CD4-positive, alpha-beta memory T cell (primary cell): Measurements from ENCODE around the gene KCNH6. TPM values are rescaled to one million over a fixed set of nuclear protein-coding genes. Genes with fewer than 3 reads are reported as not detected.

Experiments used
- CTCF ChIA-PET: fragments of 350-600 bp; sonication (Branson Sonifier 250); formaldehyde crosslinking; loops from one replicate; lab custom pipeline; 2021; ENCODE audit warnings: inconsistent platforms; ENCODE audit not compliant: partially characterized antibody; lab: Charles Lee
- POLR2A ChIA-PET: fragments of 350-600 bp; sonication (Branson Sonifier 250); formaldehyde crosslinking; loops from one replicate; lab custom pipeline; 2021; ENCODE audit not compliant: partially characterized antibody; lab: Charles Lee
- DNase-seq, 5 donors: peaks; one replicate each; pipeline versions ENCODE4 v3.0.0 to v3.0.0-alpha.2; 2020 to 2022; ENCODE audit warnings: mixed read lengths in 1 of 5
- H3K27ac ChIP-seq: one replicate; pipeline ENCODE4 v1.7.0; 2013; ENCODE audit warnings: low read depth, low read length
- H3K27me3 ChIP-seq: 2 replicates; pipeline ENCODE4 v1.7.0; 2013; ENCODE audit warnings: mild to moderate bottlenecking, low read length, moderate library complexity; ENCODE audit not compliant: insufficient read depth
- H3K36me3 ChIP-seq: 2 replicates; pipeline ENCODE4 v1.7.0; 2013; ENCODE audit warnings: mild to moderate bottlenecking, low read length, moderate library complexity; ENCODE audit not compliant: insufficient read depth
- H3K4me1 ChIP-seq: 2 replicates; pipeline ENCODE4 v1.7.0; 2013; ENCODE audit warnings: mild to moderate bottlenecking, low read length, moderate library complexity; ENCODE audit not compliant: insufficient read depth
- H3K4me3 ChIP-seq, 2 donors: one replicate each; pipeline ENCODE4 v1.7.0; 2013; ENCODE audit warnings: low read length in 2 of 2, mild to moderate bottlenecking in 1 of 2
- H3K9me3 ChIP-seq, 2 donors: one replicate each; pipeline ENCODE4 v1.7.0; 2013; ENCODE audit warnings: low read length in 2 of 2, control low read depth in 1 of 2; ENCODE audit not compliant: control insufficient read depth in 1 of 2
- H3K27ac Mint-ChIP-seq, 7 donors: one replicate each; pipeline ENCODE4 v1.8.0; 2020 to 2021; ENCODE audit warnings: mixed read lengths in 7 of 7, mild to moderate bottlenecking in 6 of 7, inconsistent platforms in 3 of 7, moderate library complexity in 3 of 7
- H3K27me3 Mint-ChIP-seq, 2 donors: one replicate each; pipeline ENCODE4 v1.8.0; 2020 to 2021; ENCODE audit warnings: mixed read lengths in 2 of 2
- H3K36me3 Mint-ChIP-seq, 2 donors: one replicate each; pipeline ENCODE4 v1.8.0; 2020 to 2021; ENCODE audit warnings: mixed read lengths in 2 of 2, inconsistent platforms in 1 of 2, mild to moderate bottlenecking in 1 of 2
- H3K4me1 Mint-ChIP-seq, 4 donors: one replicate each; pipeline ENCODE4 v1.8.0; 2020 to 2021; ENCODE audit warnings: mixed read lengths in 4 of 4, mild to moderate bottlenecking in 1 of 4
- H3K4me3 Mint-ChIP-seq, 8 donors: one replicate each; pipeline ENCODE4 v1.8.0; 2020 to 2021; ENCODE audit warnings: mixed read lengths in 8 of 8, mild to moderate bottlenecking in 7 of 8, moderate library complexity in 6 of 8, inconsistent platforms in 3 of 8
- H3K9me3 Mint-ChIP-seq, 8 donors: one replicate each; pipeline ENCODE4 v1.8.0; 2020 to 2021; ENCODE audit warnings: mixed read lengths in 8 of 8, mild to moderate bottlenecking in 5 of 8, inconsistent platforms in 3 of 8, moderate library complexity in 1 of 8
- intact Hi-C: fragments of 100-400 bp; cut with micrococcal nuclease; formaldehyde crosslinking; loops from one replicate; pipeline ENCODE4 v1.15.1; 2023
- polyA plus RNA-seq, 2 donors: library from polyadenylated mRNA; unstranded; fragments of 300-500 nt; fragmentation: Illumina TruSeq; gene quantifications; one replicate each; pipeline ENCODE4 v1.2.3, GENCODE V29; 2021
- total RNA-seq, 2 experiments: library from RNA; stranded (reverse); gene quantifications; one replicate each; pipeline ENCODE4 v1.2.3, GENCODE V29; 2021

KCNH6 gene
- total and polyA plus RNA-seq, 4 experiments from 2014 or later = not detected

DNA sequence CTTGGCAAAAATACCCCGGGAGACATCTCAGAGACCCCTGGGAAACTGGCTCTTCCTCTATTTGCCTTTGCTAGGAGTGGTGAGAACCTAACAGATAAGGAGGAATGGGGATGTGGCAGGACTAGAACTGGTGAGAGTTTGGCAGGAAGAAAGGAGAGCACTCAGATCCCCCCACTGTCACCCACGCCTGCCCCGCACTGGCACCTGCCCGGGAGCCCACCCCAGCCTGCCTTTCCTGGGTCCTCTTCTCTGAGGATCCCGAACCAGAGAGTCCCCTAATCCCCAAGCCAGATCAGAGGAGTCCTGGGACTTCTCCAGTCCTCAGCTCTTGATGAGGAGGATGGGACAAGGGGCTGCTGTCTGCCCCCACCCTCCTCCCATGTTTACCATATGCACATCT is 3.7 kb downstream of the KCNH6 start:
- H3K4me3 Mint-ChIP-seq = no peak overlapping the region
- intact Hi-C loops = no loop called here
- Histone ChIP-seq H3K27ac (no peak overlapping the region), H3K9me3 (no peaks in the 10 kb centered on the region), H3K27me3 (peaks cover 6% of the 10 kb centered on the region), H3K36me3 (no peaks in the 10 kb centered on the region), H3K4me1 (no peaks in the 10 kb centered on the region), H3K4me3 (no peak overlapping the region)
- DNase-seq = no peak
- POLR2A ChIA-PET = no interaction called here
- H3K27ac Mint-ChIP-seq = no peak overlapping the region
- peaks cover 10 to 11% of the 10 kb centered on the region in 2 donors for H3K27me3 Mint-ChIP-seq
- peaks cover 0 to 8% (median 3%) of the 10 kb centered on the region in 4 donors for H3K4me1 Mint-ChIP-seq
- no peaks in the 10 kb centered on the region for H3K9me3 Mint-ChIP-seq
- CTCF ChIA-PET = interaction anchor here (1.1 kb wide), 1 partner anchor 85 kb away, joined by 3 read pairs; no protein-coding TSS in a partner anchor
- no peaks in the 10 kb centered on the region for H3K36me3 Mint-ChIP-seq

DNA sequence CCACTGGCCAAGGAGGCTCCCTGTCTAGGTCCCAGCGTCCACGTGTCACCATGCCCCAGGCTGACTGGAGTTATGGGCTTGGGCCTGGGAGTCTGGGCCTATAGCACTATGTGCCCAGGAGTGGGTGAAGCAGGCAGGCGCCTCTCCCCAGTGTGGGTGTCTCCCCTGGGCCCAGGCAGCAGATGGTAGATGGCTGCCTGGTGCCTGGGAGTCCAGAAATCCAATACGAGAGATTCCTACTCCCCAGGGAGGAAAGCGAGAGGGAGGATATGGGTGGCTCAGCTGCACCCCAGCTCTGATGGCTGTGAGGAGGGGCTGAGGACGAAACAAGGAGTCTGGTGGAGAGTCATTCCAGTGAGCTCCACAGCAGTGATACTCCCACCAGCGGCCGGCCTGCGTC is 5.0 kb downstream of the KCNH6 start:
- no peak overlapping the region for H3K27ac Mint-ChIP-seq
- POLR2A ChIA-PET = no interaction called here

GRCh38 chr17:63529711-63530556 is 6.8 kb downstream of the KCNH6 start:
- Mint-ChIP-seq H3K27ac (peak overlapping the region in 1 of 7 donors; percentile 41), H3K27me3 (peaks cover 0 to 1% of the 10 kb centered on the region in 2 donors), H3K4me1 (no peaks in the 10 kb centered on the region), H3K36me3 (no peaks in the 10 kb centered on the region), H3K9me3 (peaks cover 0 to 2% (median 0%) of the 10 kb centered on the region in 8 donors), H3K4me3 (no peak overlapping the region)
- H3K4me1 ChIP-seq = no peaks in the 10 kb centered on the region
- no peak overlapping the region for H3K27ac ChIP-seq
- CTCF ChIA-PET = no interaction called here
- H3K9me3 ChIP-seq = no peaks in the 10 kb centered on the region
- POLR2A ChIA-PET = no interaction called here
- H3K36me3 ChIP-seq = no peaks in the 10 kb centered on the region
- H3K4me3 ChIP-seq = no peak overlapping the region
- no peaks in the 10 kb centered on the region for H3K27me3 ChIP-seq
- no peak for DNase-seq
- intact Hi-C loops = no loop called here

More for the DNA sequence above, 5.0 kb downstream of the KCNH6 start:
- no peaks in the 10 kb centered on the region for H3K9me3 ChIP-seq
- no peak overlapping the region for H3K4me3 ChIP-seq
- no peak overlapping the region for H3K4me3 Mint-ChIP-seq
- H3K27ac ChIP-seq = no peak overlapping the region
- H3K27me3 ChIP-seq = peaks cover 6% of the 10 kb centered on the region
- H3K27me3 Mint-ChIP-seq = peaks cover 10 to 11% of the 10 kb centered on the region in 2 donors
- H3K4me1 ChIP-seq = no peaks in the 10 kb centered on the region
- no peaks in the 10 kb centered on the region for H3K36me3 Mint-ChIP-seq
- intact Hi-C loops = no loop called here
- H3K4me1 Mint-ChIP-seq = peaks cover 0 to 8% (median 3%) of the 10 kb centered on the region in 4 donors
- no peaks in the 10 kb centered on the region for H3K36me3 ChIP-seq
- no peaks in the 10 kb centered on the region for H3K9me3 Mint-ChIP-seq
- DNase-seq = no peak
- CTCF ChIA-PET = no interaction called here

DNA sequence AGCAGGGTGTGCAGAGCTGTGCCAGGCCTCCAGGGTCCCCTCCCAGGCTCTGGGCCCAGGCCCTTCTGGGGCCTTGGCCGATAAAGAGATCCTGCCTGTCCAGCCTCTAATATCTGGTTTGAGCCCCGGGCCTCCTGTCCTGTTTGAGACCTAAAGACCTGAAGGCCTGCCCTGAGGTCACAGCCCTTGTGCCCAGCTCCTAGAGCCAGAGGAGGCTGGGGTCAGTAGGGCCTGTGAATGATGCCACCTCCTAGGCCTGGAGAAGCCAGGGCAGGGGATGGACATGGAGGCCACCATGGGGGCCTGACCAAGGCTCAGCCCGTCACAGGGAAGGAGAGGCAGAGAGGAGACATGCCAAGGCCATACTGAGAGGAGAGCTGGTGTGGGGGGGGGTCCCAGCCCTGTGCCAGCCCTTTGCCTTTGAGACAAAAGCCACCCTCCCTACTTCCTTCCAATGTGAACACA is 7.4 kb downstream of the KCNH6 start:
- H3K27ac ChIP-seq = no peak overlapping the region
- H3K36me3 ChIP-seq = no peaks in the 10 kb centered on the region
- Mint-ChIP-seq H3K27me3 (peaks cover 1 to 5% of the 10 kb centered on the region in 2 donors), H3K36me3 (no peaks in the 10 kb centered on the region), H3K27ac (no peak overlapping the region), H3K4me1 (no peaks in the 10 kb centered on the region), H3K4me3 (no peak overlapping the region), H3K9me3 (peaks cover 0 to 2% (median 0%) of the 10 kb centered on the region in 8 donors)
- POLR2A ChIA-PET = no interaction called here
- no peaks in the 10 kb centered on the region for H3K27me3 ChIP-seq
- H3K4me3 ChIP-seq = no peak overlapping the region
- CTCF ChIA-PET = interaction anchor here (0.8 kb wide), 1 partner anchor 81 kb away, joined by 3 read pairs; no protein-coding TSS in a partner anchor
- H3K9me3 ChIP-seq = no peaks in the 10 kb centered on the region
- no peaks in the 10 kb centered on the region for H3K4me1 ChIP-seq
- DNase-seq = no peak
- intact Hi-C loops = no loop called here

GRCh38 chr17:63531022-63531965 is 8.1 kb downstream of the KCNH6 start:
- Histone ChIP-seq H3K9me3 (no peaks in the 10 kb centered on the region), H3K4me1 (no peaks in the 10 kb centered on the region), H3K27me3 (no peaks in the 10 kb centered on the region), H3K36me3 (no peaks in the 10 kb centered on the region), H3K27ac (no peak overlapping the region), H3K4me3 (no peak overlapping the region)
- Mint-ChIP-seq H3K4me1 (no peaks in the 10 kb centered on the region), H3K9me3 (peaks cover 0 to 2% (median 0%) of the 10 kb centered on the region in 8 donors), H3K27ac (peak overlapping the region in 2 of 7 donors; percentile 36 to 57), H3K4me3 (no peak overlapping the region), H3K36me3 (no peaks in the 10 kb centered on the region), H3K27me3 (peaks cover 1 to 5% of the 10 kb centered on the region in 2 donors)
- intact Hi-C loops = no loop called here
- ChIA-PET CTCF (interaction anchor here (0.8 kb wide), 1 partner anchor 80 kb away, joined by 3 read pairs; no protein-coding TSS in a partner anchor), POLR2A (no interaction called here)
- no peak for DNase-seq

DNA sequence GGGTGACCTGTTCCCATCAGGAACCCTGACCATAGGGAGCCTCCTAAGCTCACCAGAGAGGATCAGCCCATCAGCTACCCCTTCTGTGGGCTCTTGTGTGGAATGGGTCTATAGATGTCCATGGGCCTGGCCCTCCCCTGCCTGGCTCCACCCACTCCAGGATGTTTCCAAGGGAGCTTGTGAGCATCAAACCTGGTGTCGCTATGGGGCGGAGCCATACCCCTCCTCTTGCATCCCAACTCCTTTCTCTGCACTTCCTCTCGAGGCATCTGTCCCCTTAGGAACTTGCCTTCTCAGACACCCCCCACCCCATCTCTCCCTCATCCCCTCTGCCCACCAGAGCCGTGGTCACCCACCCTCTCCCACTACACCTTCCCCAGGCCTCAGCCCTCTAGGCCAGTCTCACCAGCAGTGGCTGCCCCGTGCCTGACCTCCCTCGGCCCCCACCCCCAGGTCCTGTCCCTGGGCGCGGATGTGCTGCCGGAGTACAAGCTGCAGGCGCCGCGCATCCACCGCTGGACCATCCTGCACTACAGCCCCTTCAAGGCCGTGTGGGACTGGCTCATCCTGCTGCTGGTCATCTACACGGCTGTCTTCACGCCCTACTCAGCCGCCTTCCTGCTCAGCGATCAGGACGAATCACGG is 10.4 kb downstream of the KCNH6 start:
- Mint-ChIP-seq H3K27me3 (peaks cover 10 to 11% of the 10 kb centered on the region in 2 donors), H3K9me3 (peaks cover 0 to 2% (median 0%) of the 10 kb centered on the region in 8 donors), H3K4me3 (no peak overlapping the region), H3K36me3 (no peaks in the 10 kb centered on the region), H3K27ac (no peak overlapping the region), H3K4me1 (peaks cover 2 to 3% (median 2%) of the 10 kb centered on the region in 4 donors)
- ChIA-PET POLR2A (interaction anchor here (0.9 kb wide), 1 partner anchor 9 kb away, joined by 3 read pairs; no protein-coding TSS in a partner anchor), CTCF (no interaction called here)
- Histone ChIP-seq H3K4me3 (no peak overlapping the region), H3K9me3 (no peaks in the 10 kb centered on the region), H3K27me3 (peaks cover 1% of the 10 kb centered on the region), H3K4me1 (peaks cover 6% of the 10 kb centered on the region), H3K36me3 (no peaks in the 10 kb centered on the region), H3K27ac (no peak overlapping the region)
- no peak for DNase-seq
- intact Hi-C loops = no loop called here
